ENCODE results near the gene PER2.
"Not testable (repeated sequence)": the region's sequence is repeated elsewhere in the genome, so short reads cannot be mapped to it uniquely, and the experiment has no call there.

The PER2 gene

GRCh38 chr2:238313289-238313990 is 25.0 kb upstream of the PER2 start:
- DNase-seq (ENCODE audit: low spot score), result no peak
- no peak for FAIRE-seq

GRCh38 chr2:238310721-238311120 is 22.3 kb upstream of the PER2 start:
- not testable (repeated sequence) for FAIRE-seq; DNase-seq (ENCODE audit: low spot score)

GRCh38 chr2:238308177-238308576 is 19.8 kb upstream of the PER2 start:
- DNase-seq (ENCODE audit: low spot score) (no peak), FAIRE-seq (no peak)

GRCh38 chr2:238306672-238306998 is 18.2 kb upstream of the PER2 start:
- FAIRE-seq (no peak), DNase-seq (ENCODE audit: low spot score) (no peak)

- FAIRE-seq (no peak), DNase-seq (ENCODE audit: low spot score) (no peak)
Observed at GRCh38 chr2:238305965-238306671, 17.7 kb upstream of the PER2 start.

GRCh38 chr2:238305092-238305862 is 16.9 kb upstream of the PER2 start:
- FAIRE-seq (no peak), DNase-seq (ENCODE audit: low spot score) (no peak)

- FAIRE-seq (no peak), DNase-seq (ENCODE audit: low spot score) (no peak)
Observed at GRCh38 chr2:238304116-238304515, 15.7 kb upstream of the PER2 start.

- no peak for FAIRE-seq
- DNase-seq (ENCODE audit: low spot score), result no peak
Observed at GRCh38 chr2:238302751-238303150, 14.3 kb upstream of the PER2 start.

- DNase-seq (ENCODE audit: low spot score), result no peak
- FAIRE-seq, result no peak
Observed at GRCh38 chr2:238302087-238302486, 13.7 kb upstream of the PER2 start.

- DNase-seq (ENCODE audit: low spot score) (no peak), FAIRE-seq (no peak)
Observed at GRCh38 chr2:238299803-238300202, 11.4 kb upstream of the PER2 start.

- FAIRE-seq (no peak), DNase-seq (ENCODE audit: low spot score) (no peak)
Observed at GRCh38 chr2:238296638-238297457, 8.4 kb upstream of the PER2 start.

GRCh38 chr2:238295144-238296112 is 7.0 kb upstream of the PER2 start:
- FAIRE-seq (no peak), DNase-seq (ENCODE audit: low spot score) (no peak)

GRCh38 chr2:238294393-238295143 is 6.2 kb upstream of the PER2 start:
- DNase-seq (ENCODE audit: low spot score) (no peak), FAIRE-seq (no peak)

- FAIRE-seq, result no peak
- no peak for DNase-seq (ENCODE audit: low spot score)
Observed at GRCh38 chr2:238294046-238294392, 5.6 kb upstream of the PER2 start.

- no peak for FAIRE-seq
- DNase-seq (ENCODE audit: low spot score), result no peak
Observed at GRCh38 chr2:238291550-238292281, 3.3 kb upstream of the PER2 start.

- no peak for FAIRE-seq
- DNase-seq (ENCODE audit: low spot score), result no peak
Observed at GRCh38 chr2:238290715-238291549, 2.5 kb upstream of the PER2 start.

- FAIRE-seq, result no peak
Observed at GRCh38 chr2:238290091-238290509, 1.7 kb upstream of the PER2 start.

GRCh38 chr2:238289574-238289973 is 1.2 kb upstream of the PER2 start:
- FAIRE-seq (no peak), DNase-seq (ENCODE audit: low spot score) (no peak)

More at GRCh38 chr2:238290091-238290509, 1.7 kb upstream of the PER2 start:
- no peak for DNase-seq (ENCODE audit: low spot score)
